Uterus (tissue), 2 donors: ENCODE data around the gene EMILIN2.

Experiments
- CTCF ChIP-seq, 4 experiments: fragments of 200-600 bp in 2 of 4; fragments of 450-650 bp in 2 of 4; sonication (generic) in 2 of 4; IDR thresholded peaks; one replicate each; pipeline ENCODE4 v1.5.1; 2016 to 2019; ENCODE audit warnings: antibody characterized with exemption in 4 of 4, mild to moderate bottlenecking in 2 of 4, moderate library complexity in 1 of 4
- POLR2A ChIP-seq, 2 donors: fragments of 450-650 bp; IDR thresholded peaks; one replicate each; pipeline ENCODE4 v1.6.1; 2016; ENCODE audit warnings: antibody characterized with exemption in 2 of 2, mild to moderate bottlenecking in 1 of 2, moderate library complexity in 1 of 2

GRCh38 chr18:2823966-2824365, 22.8 kb upstream of the EMILIN2 start:
- no peak for TF ChIP-seq CTCF (IDR thresholded peaks at IDR 0.05)
- no peak for TF ChIP-seq POLR2A (IDR thresholded peaks at IDR 0.05)
